ENCODE data around the gene DNAJA4. TPM values are rescaled to one million over a fixed set of nuclear protein-coding genes. Genes with fewer than 3 reads are reported as not detected.

The DNAJA4 gene
- total RNA-seq = 1.4 and 2.5 TPM in 2 replicates

DNA sequence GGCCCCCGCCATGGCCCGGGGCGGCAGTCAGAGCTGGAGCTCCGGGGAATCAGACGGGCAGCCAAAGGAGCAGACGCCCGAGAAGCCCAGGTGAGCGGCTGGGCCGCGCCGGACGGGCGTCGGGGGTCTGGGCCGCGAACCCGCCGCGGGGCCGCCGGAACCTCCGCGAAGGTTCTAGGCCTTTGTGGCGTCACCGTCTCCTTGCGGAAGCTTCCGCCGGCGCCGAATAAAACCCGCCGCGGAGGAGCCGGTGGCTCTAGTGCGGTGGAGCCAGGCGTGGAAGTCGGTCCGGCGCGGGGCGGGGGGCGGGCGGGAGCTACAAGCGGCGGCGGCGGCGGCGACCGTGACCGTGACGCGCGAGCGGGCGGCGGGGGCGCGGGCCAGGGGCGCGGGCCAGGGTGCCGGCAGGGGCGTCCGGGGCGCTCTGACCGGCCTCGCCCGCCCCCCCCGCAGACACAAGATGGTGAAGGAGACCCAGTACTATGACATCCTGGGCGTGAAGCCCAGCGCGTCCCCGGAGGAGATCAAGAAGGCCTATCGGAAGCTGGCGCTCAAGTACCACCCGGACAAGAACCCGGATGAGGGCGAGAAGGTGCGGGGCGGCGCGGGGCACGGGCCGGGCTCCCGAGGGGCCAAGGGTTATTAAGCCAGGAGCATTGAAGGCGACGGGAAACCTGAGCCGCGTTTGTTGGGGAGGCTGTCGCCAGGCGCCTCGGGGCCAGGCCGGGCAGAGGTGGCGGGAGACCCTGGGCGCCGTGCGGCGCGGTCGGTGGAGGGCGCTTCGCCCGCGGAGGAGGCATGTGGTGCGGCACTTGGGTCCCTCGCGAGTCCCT, at the start of gene DNAJA4:
DNAJA4 (plus strand) TSS at position 259 of the 833 bp plus-strand sequence; CDS start at position 461, 202 bp downstream.

DNA sequence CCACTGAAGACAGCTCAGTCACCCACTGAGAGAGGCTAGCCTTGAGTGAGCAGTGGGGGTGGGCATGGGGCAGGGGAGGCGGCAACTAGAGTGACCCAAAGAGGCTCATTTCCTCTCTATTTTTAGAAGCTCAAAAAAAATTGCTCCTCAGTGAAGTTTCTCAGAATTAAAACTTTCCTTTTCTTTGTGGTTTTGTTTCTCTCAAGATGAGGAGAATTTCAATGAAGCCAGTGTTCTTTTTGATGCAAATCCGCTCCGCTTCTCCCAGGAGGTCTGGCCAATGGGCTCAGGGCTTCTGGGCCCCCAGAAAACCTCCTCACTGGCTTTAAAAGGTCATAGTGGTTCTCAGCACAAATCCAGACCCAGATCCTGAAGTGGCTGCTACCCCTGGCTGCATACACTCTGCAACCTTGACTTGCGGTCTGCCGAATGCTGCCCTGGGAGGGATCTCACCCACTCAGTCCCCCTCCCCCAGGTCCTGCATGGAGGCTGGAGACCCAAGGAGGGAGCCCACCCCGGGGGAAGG, 29.8 kb upstream of the DNAJA4 start, which contains the start of gene ACSBG1:
ACSBG1 (minus strand) TSS at position 51 of the 526 bp plus-strand sequence. CDS start 64 bp downstream, outside the sequence.

DNA sequence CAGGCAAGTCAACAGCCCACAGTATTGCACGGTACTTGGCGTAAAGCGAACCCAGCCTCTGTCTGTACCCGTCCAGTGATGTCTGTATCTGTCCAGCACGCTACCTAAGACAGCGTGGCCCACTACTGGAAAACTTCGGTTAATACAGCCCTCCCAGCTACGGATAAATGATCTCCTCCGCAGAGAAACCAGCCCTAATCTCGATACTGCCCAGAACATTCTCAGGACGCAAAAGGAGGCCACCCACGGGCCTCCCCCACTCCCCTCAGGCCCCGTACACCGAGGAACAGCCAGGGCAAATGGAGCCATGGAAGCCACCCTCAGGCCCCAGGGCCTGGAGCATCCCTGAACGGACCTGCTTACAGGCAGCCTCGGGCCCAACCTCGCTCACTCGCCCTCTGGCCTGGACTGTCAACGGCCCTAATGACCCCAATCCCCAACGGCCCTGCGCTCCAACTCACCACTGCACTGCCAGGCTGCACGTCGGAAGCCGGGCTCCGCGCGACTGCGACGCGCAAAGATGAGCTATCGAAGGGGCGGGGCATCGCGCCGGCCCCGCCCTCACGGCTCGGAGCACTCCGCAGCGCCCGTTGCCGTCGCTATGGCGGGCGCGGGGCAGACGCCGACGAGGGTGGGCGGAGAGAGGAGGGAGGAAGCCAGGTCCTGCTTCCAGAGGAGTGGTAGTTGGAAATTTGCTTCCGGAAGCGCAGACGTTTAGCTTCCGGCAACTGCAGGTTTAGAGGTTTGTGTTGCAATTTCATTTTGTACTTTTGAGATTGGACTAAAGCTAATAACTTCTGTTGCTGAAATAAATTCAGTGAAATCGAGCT, 35.0 kb downstream of the DNAJA4 start, which contains the start of gene SKIC8:
SKIC8 (minus strand) TSS at position 509 of the 830 bp plus-strand sequence. CDS start 3,923 bp downstream, outside the sequence.

Other genes with a start within 250 kb of the DNAJA4 start
- gene TBC1D2B, start 186.9 kb upstream of the DNAJA4 start, total RNA-seq = 26.3 and 52.8 TPM in 2 replicates
- gene SH2D7, start 172.0 kb upstream of the DNAJA4 start, total RNA-seq = not detected in 2 replicates
- 2.7 and 4.2 TPM in 2 replicates for gene CIB2, start 133.1 kb upstream of the DNAJA4 start, total RNA-seq
- gene IDH3A, start 115.2 kb upstream of the DNAJA4 start, total RNA-seq = 15.5 and 16.9 TPM in 2 replicates
- gene ACSBG1, start 30.0 kb upstream of the DNAJA4 start, total RNA-seq = 0.12 TPM in 1 of 2 replicates, not detected in the other
- gene SKIC8, start 35.0 kb downstream of the DNAJA4 start, total RNA-seq = 36.1 and 57.2 TPM in 2 replicates
- not detected in 2 replicates for gene CRABP1, start 75.8 kb downstream of the DNAJA4 start, total RNA-seq
- gene IREB2, start 173.7 kb downstream of the DNAJA4 start, total RNA-seq = 13.8 and 20.7 TPM in 2 replicates
- 2.0 and 5.3 TPM in 2 replicates for gene HYKK, start 243.0 kb downstream of the DNAJA4 start, total RNA-seq